Glomerular visceral epithelial cell (primary cell): ENCODE results near the gene TMEM147.
A peak's percentile ranks its signal among the peaks of the same experiment; 100 is the strongest.

Experiments
- DNase-seq: peaks from one replicate; pipeline ENCODE4 v3.0.0-alpha.2; 2016; ENCODE audit errors: extremely low spot score

The TMEM147 gene

DNA sequence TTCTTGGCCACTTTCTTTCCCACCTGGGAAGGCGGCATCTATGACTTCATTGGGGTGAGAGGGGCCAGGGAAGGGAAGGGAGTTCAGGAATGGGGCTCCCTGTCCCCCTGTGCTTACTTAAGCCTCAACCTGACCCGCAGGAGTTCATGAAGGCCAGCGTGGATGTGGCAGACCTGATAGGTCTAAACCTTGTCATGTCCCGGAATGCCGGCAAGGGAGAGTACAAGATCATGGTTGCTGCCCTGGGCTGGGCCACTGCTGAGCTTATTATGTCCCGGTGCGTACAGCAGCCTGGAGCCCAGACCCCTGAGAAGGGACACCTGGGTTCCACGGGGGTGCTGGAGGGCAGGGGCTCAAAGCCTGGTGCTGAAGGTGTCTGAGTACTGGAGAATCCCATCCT lies 1.1 kb downstream of the TMEM147 start:
- no peak for DNase-seq

DNA sequence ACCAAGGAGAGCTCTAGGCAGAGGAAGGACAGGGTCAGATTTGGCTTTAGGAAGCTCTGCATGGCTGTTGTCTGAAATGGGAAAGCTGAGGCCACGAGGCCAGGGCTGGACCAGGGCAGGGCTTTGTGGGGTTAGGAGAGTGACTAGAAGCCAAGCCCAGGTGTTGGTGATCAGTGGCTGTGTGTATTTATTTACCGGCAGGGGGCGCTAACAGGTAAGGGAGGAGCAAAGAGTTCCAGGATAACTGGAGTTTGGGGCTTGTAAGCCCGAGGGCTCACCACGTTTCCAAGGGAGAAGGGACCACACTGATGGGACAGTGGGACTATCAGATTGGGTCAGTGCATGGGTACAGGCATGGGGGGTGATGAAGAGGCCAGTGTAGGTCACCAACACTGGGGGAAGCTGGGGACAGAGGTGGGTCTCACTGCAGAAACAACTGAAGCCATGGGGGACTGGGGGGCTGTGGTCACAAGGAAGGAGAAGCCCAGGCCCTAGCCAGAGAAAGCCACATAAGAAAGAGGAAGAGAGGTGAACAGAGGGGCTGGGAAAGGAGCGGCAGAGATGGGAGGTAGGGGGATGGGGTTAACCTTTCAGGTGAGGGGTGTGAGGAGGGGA lies 3.9 kb downstream of the TMEM147 start:
- DNase-seq, result peak; percentile 72

DNA sequence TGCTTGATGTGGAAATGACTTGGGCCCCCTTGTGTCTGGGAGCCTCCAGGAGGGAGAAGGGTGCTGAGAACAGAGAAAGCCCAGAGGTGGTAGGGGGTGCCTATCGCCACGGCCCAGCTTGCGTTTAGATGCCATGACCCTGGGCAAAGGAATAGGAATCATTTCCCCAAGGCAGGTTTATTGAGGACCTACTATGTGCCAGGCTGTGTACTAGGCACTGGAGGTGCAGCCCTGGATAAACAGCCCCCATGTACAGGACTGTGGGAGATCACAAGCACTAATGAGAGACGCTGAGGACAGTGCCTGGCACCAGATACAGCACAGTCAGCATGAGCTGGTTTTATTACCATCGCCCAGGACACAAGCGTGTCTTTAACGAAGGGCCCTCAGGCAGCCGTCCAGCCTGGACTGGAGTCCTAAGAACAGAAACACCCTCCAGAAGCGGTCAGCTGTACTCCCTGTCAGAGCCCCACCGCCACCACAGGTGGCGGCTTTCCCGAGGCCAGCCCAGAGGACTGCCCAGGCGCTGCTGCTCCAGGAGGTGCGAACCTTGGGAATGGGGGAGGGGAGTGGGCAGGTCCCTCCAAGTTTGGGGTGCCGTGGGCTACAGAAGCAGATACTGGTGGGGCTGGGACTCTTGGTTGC lies 4.6 kb downstream of the TMEM147 start:
- DNase-seq, result no peak

DNA sequence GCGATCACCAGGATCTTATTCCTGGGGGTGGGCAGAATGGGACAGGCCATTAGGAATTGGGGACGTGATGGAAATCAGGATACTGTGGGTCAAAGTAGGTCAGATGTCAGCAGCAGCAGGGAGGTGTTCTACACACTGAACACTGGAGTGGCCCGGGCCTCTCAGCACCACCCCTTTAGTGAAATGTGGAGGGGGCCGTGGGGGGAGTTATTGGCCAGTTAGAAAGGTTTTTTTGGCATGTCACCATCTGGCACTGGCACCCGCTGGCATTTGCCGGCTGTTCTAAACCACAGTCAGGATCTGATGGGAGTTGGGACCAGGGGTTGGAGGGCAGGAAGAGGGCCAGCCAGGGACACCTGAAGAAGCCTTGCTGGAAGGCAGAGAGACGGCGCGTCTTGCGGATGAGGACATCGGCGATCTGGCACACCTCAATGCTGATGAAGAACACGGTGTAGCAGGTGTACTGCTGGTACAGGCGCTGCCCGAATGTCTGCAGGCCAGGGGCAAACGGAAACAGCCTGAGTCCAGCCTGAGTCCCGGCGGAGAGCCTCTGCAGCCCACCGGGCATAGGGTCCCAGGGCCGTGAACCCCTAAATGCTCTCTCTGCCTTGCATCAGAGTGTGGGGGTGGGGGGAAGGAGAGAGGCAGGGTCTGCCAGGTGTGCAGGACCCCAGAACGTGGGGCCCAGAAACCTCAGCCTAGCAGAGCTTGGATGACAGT lies 5.8 kb downstream of the TMEM147 start:
- DNase-seq, result no peak

DNA sequence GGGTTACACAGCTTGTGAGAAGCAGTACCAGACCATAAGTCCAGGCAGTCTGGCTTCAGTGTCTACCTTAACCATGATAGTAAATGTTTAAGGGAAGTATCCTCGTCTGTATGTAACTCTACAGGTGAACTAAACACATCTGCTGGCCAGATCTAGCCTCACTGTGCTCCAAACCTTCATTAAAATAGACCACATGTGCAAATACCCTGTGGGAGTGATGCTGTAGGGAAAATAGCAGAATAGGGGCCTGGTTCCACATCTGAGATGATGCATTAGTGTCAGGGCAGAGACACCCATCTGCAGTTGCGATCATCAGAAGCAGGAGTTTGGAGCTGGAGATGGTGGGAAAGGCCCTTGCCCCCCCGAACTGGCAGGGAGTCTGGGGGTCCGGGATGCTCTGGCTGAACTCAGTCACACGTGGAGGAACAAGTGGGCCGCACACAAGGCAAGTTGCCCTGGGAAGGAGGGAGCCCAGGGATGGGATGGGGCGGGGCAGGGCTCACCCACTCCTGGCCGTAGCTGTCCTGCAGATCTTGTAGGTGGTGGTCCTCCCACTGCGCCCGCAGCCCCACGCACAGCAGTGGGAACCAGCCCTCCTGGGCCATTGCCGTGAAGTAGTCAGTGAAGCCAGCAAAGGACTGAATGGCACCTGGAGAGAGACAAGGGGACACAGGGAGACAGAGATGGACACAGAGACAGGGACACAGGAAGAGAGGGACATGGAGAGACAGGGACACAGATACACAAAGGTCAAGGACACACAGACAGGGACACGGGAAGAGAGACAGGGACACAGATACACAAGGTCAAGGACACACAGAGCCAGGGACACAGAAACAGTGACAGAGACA lies 7.3 kb downstream of the TMEM147 start:
- no peak for DNase-seq

DNA sequence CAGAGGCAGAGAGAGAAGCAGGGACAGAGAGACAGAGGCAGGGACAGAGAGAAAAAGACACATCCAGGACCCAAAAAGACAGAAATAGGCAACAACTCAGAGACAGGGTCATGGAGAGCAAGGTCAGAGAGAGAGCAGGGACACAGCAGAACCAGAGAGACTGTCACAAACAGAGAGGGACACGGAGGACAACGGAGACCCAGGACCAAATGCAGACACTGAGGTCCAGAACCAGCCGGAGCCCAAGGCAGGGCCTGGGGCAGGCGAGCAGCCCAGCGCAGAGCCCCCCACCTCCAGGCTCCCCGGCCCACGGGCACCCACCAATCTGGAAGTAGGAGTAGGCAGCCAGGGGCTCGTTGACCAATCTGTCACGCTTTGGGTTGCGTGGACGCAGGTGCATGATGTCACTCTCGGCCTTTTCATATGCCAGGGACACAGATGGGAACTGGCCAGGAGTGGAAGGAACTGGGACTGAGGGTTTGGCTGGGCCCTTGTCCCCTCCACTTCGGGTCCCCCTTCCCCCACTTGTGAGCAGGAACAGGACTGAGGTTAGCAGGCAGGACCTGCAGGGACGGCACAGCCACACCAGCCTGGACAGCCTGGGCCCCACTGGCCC lies 8.1 kb downstream of the TMEM147 start:
- no peak for DNase-seq

DNA sequence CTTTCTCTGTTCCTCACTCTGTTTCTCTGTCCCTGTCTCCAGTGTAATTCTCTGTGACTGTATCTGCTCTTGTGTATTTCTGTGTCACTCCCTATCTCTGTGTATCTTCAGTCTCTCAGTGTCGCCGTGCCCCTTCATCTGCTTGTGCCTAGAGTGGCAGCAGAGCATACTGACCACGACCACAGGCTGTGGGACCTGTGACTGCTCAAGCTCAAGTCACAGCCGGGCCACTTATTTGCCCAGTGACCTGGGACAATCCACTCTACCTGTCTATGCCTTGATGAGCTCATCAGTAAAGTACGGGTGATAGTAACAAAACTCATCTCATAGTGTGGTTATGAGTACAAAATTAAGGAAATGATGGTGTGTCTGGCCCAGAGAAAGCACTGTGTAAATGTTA lies 8.7 kb downstream of the TMEM147 start:
- no peak for DNase-seq

DNA sequence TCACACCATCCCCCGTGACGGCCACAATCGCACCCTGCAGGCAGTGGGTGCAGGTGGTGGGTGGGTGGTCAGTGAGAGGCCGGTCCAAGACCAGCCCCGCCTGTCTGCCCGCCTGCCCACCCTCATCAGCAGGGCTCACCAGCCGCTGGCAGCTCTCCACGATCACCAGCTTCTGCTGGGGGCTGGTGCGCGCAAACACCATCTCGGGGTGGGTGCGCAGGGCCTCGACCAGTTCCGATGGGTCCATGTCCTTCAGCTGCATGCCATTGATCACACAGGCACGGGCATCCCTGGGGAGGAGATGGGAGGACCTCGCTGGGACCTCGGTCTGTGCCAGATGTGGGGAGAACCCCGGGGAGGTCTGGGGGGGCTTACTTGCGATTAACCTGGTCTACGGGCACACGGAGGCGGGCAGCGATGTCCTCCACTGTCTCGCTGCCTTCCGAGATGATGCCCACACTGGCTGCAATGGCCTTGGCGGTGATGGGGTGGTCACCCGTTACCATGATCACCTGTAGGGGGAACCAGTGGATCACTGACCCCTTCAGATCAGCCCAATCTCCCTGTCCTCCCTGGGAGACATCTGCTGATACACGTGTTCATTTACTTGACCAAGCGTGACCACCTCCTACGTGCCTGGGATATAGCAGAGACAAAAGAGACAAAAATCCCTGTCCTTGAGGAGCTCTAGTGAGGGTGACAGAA lies 10.0 kb downstream of the TMEM147 start:
- DNase-seq, result peak; percentile 58

DNA sequence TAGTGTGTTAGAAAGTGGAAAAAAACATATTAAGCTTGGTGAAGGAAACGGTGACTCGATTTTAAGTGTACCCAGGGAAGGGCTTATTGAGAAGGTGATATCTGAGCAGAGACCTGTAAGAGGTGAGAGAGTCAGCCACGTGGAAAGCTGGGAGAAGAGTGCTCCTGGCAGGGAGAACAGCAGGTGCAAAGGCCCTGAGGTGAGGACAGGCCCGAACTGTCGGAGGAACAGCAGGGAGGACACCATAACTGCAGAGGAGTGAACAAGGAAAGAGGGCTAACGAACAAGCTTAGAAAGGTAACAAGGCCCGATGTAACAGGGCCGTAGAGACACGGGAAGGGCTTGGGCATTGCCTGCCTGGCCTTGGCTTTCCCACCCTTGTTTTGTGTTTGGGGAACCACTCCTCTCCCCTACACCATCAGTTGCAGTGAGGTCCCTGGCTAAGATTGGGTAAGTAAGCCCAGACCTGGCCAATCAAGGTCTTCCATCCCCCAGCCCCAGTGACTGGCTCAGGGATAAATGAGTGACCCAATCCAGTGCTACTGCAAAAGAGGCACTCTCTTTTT lies 10.7 kb downstream of the TMEM147 start:
- DNase-seq, result no peak

DNA sequence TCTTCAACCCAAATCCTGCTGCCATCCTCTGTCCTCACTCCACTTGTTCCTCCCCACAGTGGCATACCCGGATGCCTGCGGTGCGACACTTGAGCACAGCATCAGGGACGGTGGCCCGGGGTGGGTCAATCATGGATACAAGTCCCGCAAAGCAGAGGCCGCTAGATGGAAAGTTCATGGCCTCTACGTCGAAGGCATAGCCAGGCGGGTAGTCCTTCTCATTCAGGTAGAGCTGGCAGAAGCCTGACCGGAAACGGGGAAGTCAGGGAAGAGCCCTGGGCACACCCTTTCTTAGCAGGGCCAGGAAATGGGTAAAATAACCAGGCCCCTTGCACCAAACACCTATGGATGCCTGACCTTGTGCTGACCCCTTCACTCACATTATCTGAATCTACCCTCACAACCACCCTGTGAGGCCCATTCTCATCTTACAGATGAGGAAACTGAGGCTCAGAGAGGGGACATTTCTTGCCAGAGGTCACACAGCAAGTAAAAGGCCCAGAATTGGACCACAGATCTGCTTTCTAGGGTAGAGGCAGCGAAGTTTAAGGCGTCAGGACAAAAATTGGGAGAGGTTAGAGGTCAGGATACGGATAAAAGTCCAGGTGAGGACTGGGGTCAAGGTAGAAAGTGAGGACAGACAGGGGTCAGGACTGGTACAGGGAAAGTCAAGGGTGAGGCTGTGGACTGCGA lies 11.6 kb downstream of the TMEM147 start:
- DNase-seq, result no peak

DNA sequence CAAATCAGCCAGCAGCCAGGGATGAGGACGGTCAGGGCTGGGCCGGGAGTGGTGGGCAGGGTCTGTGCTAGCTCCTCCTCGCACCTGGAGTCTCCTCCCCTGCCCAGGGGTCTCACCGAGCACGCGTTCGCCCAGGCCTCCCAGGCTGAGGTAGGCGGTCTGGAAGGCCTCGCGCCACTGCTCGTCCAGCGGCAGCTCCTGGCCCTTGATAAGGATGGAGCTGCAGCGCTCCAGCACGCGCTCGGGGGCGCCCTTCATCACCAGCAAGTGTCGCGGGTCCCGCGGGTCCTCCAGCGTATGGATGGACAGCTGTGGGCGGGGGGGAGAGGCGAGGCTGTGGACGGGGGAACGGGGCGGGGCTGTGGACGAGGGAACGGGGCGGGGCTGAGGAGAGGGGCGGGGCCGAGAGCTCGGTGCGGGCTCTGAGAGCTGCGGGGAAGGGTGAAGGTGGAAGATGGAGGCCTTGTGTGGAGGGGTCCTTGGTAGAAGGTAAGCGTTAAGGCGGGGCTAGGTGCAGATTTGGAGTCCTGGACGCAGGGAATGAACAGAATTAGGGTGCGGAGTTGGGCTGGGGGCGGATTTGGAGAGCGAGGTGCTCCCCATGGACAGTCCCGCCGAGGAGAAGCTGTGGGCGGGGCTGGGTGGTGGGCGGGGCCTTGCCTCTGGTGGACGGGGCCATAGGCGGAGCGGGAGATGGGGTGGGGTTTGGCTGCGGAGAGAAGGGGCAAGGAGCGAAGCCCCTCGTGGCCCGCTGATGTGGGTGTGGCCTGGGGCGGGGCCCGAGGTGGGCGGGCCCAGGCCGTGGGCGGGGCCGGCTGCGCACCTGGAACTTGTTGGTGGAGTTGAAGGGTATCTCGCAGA lies 12.3 kb downstream of the TMEM147 start:
- no peak for DNase-seq

DNA sequence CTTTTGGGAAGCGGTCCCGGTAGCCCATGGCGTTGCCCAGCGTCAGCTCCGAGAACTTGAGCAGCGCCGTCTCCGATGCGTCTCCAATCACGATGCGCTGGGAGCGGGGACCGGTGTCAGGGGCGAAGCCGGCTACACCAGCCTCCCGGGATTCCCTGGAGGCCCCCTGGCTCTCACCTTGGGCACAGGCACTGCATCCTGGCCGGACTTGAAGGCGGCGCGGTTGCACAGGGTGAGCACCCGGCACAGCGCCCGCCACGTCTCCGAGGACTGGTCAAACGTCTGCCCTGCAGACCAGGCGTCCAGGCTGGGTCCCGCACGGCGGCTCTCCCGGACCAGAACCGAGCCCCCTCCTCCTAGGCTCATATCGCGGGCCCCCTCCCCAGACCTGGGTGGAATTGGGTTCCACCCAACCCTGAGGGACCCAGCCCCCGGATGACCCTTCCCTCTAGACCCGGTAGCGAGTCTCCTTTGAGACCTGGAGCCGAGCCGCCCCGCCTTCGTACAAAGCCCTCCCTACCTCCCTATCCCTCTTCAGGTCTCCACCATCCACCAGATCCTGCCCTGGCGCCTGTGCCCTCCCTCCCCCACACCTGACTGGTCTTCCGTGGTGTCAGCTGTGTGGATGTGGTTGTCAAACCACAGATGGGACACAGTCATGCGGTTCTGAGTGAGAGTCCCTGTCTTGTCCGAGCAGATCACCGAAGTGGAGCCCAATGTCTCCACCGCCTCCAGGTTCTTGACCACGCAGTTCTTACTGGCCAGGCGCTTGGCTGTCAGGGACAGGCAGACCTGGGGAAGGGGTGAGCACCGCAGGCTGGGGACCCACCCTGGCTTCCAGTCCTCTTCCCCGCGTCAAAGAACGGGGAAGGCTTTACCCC lies 13.2 kb downstream of the TMEM147 start:
- no peak for DNase-seq

DNA sequence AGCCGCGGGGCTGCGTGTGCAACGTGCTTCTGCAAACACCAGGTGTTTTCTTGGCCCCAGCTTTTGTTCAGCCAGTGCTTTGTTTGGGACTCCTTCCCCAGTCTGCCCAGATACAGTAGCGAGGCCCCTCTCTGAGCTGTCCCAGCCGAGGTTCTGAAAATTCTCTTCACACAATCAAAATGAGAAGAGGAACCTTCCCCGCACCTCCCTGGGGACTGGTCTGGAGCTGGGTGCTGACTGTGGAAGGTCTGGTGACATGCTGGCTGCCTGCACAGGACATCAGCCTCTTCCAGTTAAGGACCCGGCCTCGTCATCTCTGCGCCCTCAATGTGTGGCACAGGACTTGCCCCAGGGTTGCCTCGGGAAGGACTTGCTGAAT lies 13.8 kb downstream of the TMEM147 start:
- no peak for DNase-seq

DNA sequence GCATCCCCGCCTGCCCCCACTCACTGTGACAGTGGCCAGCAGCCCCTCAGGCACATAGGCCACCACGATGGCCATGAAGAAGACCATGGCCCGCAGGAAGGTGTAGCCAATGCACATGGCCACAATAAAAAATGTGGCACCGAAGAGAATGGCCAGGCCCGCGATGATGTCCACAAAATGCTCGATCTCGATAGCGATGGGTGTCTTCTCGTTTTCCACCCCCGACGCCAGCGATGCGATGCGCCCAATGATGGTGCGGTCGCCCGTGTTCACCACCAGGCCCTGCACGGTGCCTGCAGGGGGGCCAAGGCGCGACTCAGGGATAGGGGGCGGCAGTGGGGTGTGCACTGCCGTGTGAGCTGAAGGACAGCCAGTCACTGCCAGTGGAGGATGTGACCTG lies 14.4 kb downstream of the TMEM147 start:
- DNase-seq, result no peak

DNA sequence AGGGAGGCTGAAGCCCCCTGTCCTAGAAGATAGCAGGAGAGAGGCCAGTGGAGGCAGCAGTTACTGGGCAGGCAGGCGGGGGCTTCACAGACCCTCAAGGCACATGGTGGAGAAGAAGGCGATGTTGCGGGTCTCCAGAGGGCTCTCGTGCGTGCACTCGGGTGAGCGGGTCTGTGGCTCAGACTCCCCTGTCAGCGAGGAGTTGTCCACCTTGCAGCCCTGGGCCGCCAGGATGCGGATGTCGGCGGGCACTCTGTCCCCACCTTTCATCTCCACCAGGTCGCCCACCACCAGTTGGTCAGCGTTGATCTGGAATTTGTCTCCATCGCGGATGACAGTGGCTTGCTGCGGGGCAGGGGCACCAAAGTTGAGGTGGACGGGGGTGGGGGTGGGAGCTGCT lies 14.8 kb downstream of the TMEM147 start:
- DNase-seq, result no peak

DNA sequence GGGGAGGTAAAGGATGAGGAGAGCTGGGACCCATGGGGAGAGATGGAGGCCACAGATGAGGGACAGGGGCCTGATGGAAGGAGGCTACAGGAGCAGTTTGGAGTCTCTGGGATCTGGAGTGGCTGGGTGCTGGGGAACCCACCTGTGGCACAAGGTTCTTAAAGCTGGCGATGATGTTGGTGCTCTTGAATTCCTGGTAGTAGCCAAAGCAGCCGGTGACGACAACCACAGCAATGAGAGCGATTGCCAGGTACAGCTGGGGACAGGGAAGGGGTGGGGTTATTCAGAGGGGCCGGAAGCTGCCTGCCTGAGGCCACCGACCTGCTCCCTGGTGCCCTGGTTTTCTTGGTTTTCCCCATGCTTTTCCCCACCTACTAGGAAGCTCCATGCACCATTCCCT lies 15.3 kb downstream of the TMEM147 start:
- DNase-seq, result no peak

DNA sequence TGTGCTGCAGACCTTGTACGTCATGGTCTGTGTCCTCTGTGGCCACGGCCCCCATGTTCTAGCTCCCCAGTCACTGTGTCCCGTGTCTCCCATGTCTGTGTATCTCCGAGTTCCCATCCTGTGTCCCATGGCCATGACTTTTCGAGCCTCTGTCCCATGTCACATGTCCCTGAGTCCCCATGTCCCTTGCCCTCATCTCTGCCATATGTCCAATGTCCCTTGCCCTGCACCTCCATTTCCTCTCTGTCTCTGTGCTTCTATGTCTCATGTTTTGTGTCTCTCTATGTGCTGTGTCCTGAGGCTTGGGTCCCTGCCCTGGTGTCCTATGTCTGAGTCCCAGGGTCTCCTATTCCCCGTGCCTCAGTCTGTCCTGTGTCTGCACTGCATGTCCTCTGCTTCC lies 16.0 kb downstream of the TMEM147 start:
- no peak for DNase-seq

DNA sequence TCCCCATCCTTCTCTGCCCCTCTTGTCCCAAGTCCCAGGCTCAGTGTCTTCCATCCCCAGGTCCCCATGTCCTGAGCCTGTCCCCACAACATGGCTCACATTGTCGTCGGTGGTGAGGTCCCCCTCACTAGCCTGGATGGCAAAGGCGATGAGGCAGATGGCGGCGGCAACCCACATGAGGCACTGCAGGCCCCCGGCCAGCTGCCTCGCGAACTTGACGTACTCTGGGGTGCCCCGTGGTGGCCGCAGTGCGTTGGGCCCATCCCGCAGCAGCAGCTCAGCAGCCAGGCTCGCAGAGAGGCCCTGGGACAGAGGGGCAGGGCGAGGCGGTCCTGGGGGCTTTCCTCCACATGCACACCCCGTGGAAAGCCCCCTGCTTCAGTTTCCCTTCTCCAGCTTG lies 16.9 kb downstream of the TMEM147 start:
- DNase-seq, result no peak
